ENCODE results near the gene IGFL2. TPM values are rescaled to one million over a fixed set of nuclear protein-coding genes. Genes with fewer than 3 reads are reported as not detected.

The IGFL2 gene
- total and polyA plus RNA-seq, 9 of the 15 experiments (the other 6 are each of a cell fraction or from before 2014, with no cell fraction given): 0.42 to 1.7 (median 0.75) TPM; not detected in 2

GRCh38 chr19:46182476-46182875 is 34.4 kb downstream of the IGFL2 start:
- no TSS peak for BruUV-seq (replicated peaks)
- Histone ChIP-seq H3K36me3 (ENCODE audit: control insufficient read depth, insufficient read depth, low read length) (no peaks in the 10 kb centered on the region), H3K4me3 (no peak overlapping the region), H3K27ac (ENCODE audit: extremely low read depth, low read depth, low read length) (no peak overlapping the region), H3K4me2 (ENCODE audit: insufficient read depth, low read length) (no peak overlapping the region), H2AFZ (ENCODE audit: low read depth, low read length) (no peak overlapping the region), H4K20me1 (replicated peaks; ENCODE audit: control insufficient read depth, insufficient read depth, low read length) (no peaks in the 10 kb centered on the region), H3K79me2 (ENCODE audit: control insufficient read depth, insufficient read depth, low read length) (no peaks in the 10 kb centered on the region), H3K9me3 (replicated peaks; ENCODE audit: control insufficient read depth, insufficient read depth, low read depth, low read length) (no peaks in the 10 kb centered on the region), H3K4me1 (replicated peaks in 1 of 2; ENCODE audit: control insufficient read depth in 2 of 2, insufficient read depth in 2 of 2, low read length in 2 of 2) (peaks cover 0 to 4% of the 10 kb centered on the region in 2 experiments; a peak in 3 of 5 replicates), H3K9ac (ENCODE audit: insufficient read depth in 1 of 2, low read depth in 2 of 2, low read length in 2 of 2) (no peak overlapping the region), H3K27me3 (ENCODE audit: control insufficient read depth in 2 of 2, insufficient read depth in 2 of 2, low read length in 2 of 2) (peaks cover 5 to 26% of the 10 kb centered on the region in 2 experiments; a peak in 3 of 5 replicates), H3K9me1 (ENCODE audit: control insufficient read depth, insufficient read depth, low read length) (no peaks in the 10 kb centered on the region)
- TF ChIP-seq MGA (IDR thresholded peaks at IDR 0.05) (peak; percentile 52), MAX (CRISPR knock-in tag; IDR thresholded peaks at IDR 0.05) (peak; percentile 68), SRF (CRISPR knock-in tag; IDR thresholded peaks at IDR 0.05) (no peak)
- no peak for DNase-seq (ENCODE audit: extremely low read depth in 1 of 4, low spot score in 3 of 4)
- FAIRE-seq: no peak
- no peak for ATAC-seq
- ChIA-PET CTCF (ENCODE audit: low intra/inter-chr PET ratio) (no interaction called here), POLR2A (interaction anchor here (0.9 kb wide), 1 partner anchor 9 kb away, joined by 3 read pairs; no protein-coding TSS in a partner anchor)
- in situ Hi-C loops (cut with MboI) (no loop called here), intact Hi-C loops (cut with micrococcal nuclease) (no loop called here)
- WGBS (ENCODE audit: insufficient coverage, low coverage, missing lambda C conversion rate): 4% methylated on average over 8 of the region's 8 CpGs

Measured in K562 (cell line).